Kasumi-1 (cell line): ENCODE results near the gene PINK1.
"Not testable (repeated sequence)": the region's sequence is repeated elsewhere in the genome, so short reads cannot be mapped to it uniquely, and the experiment has no call there.

Experiments used
- DNase-seq, 2 experiments: peaks; one replicate each; lab custom pipeline; 2025; lab: John Stamatoyannopoulos, UW

Gene PINK1

DNA sequence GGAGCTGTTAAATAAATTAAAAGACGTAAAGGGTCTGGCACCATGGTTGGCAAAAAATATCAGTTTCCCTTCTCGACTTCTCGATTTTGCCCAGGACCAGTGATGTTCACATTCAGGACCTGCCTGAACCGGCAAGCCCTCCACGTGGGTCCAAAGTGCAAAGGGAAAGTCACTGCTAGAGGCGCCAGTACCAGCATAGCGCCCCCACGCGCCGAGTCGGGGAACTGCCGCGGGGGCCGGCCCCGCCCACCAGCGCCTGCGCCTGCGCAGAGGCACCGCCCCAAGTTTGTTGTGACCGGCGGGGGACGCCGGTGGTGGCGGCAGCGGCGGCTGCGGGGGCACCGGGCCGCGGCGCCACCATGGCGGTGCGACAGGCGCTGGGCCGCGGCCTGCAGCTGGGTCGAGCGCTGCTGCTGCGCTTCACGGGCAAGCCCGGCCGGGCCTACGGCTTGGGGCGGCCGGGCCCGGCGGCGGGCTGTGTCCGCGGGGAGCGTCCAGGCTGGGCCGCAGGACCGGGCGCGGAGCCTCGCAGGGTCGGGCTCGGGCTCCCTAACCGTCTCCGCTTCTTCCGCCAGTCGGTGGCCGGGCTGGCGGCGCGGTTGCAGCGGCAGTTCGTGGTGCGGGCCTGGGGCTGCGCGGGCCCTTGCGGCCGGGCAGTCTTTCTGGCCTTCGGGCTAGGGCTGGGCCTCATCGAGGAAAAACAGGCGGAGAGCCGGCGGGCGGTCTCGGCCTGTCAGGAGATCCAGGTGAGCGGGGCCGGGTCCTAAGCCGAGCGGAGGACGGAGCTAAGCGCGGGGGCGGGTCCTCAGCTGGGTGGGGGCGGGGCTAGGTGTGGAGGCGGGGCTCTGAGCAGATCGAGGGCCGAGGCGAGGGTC is at the start of gene PINK1:
TSS of gene PINK1 (plus strand) at position 269 of the 875 bp plus-strand sequence. CDS start at position 360, 91 bp downstream.
- DNase-seq, result peak; percentile 77 to 84

GRCh38 chr1:20584890-20585289 is 48.4 kb upstream of the PINK1 start:
- DNase-seq, result no peak

GRCh38 chr1:20586953-20587660 is 46.2 kb upstream of the PINK1 start:
- no peak for DNase-seq

DNA sequence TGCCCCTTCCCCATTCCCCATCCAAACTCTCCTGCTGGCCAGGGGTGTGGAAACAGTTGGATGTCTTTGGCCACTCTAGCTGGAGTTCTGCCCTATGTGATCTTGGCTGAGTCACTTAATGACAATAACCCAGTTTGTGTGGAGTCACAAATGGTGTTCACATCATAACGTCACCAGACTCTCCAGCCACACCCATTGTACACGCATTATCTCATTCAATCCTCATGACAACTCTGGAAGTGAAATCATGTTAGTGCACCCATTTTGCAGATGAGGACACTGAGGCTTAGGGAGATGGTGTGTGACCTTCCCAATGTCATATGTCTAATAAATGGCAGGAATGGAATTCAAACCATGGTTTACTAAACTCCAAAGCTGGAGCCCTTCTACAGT is 45.6 kb upstream of the PINK1 start:
- DNase-seq, result no peak

- DNase-seq, result no peak
Measured at GRCh38 chr1:20588634-20589225, 44.5 kb upstream of the PINK1 start, which contains the start of gene CDA. Gene CDA (plus strand): TSS chr1:20589097. CDS start chr1:20589130, 33 bp downstream.

DNA sequence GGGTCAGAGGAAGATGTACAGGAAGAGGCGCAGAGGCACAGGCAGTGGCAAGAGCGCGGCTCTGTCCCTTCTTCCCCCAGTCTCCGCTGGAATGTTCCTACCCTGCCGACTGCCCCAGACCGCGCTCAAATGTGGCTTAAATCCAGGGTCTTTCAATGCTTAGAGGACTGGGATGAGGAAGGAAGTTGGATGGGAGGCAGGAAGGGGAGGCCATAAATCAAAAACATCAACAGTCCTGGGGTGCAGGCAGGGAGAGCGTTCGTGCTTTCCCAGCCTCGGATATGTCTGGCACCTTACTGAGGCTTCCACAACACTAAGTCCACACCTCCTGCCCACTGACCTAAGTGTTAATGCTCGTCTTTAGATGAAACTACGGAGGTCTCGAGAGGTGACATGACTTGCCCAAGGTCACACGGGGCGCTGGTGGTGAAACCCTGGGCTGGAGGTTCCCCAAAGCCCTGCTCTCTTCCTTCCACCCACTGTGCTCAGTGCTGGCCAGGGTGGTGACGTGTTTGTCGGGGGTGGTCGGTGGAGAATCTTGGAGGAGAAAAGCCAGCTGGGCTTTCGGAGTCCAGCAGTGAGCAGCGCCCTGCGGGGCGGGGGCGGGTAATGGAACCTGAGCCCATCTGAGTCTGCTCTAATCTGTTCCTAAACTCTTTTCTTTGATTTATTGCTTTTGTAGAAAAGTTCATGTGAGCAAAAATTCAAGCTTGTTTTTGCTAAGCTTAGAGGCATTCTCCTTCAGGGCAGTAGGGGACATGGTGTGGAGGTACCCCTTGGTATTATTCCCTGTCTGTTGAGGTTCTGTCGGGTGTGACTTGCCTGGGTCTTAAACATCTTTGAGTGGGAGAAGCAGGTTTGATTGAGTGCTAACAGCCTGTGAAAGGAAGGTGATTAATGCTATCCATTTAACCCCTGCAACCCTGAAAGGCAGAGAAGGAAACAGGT is 43.7 kb upstream of the PINK1 start:
- DNase-seq, result no peak

- no peak for DNase-seq
Measured at GRCh38 chr1:20590306-20590777, 42.9 kb upstream of the PINK1 start.

DNA sequence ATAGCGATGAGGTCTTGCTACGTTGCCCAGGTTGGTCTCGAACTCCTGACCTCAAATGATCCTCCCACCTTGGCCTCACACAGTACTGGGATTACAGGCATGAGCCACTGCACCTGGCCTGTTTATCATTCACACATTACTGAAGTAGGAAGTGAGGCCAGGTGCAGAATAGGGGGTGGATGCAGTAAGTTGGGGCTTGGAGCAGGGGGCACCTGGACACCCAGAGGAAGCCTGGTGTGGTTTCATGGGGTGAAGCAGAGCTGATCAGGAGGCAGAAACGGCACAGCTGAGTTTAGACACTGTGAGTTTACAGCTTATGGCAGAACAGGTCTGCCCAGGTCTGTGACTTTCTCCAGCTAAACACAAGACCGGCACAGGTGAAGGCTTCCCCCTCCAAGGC is 39.5 kb upstream of the PINK1 start:
- DNase-seq, result no peak

GRCh38 chr1:20594746-20595145 is 38.5 kb upstream of the PINK1 start:
- DNase-seq, result no peak

GRCh38 chr1:20596106-20596505 is 37.2 kb upstream of the PINK1 start:
- DNase-seq, result no peak

DNA sequence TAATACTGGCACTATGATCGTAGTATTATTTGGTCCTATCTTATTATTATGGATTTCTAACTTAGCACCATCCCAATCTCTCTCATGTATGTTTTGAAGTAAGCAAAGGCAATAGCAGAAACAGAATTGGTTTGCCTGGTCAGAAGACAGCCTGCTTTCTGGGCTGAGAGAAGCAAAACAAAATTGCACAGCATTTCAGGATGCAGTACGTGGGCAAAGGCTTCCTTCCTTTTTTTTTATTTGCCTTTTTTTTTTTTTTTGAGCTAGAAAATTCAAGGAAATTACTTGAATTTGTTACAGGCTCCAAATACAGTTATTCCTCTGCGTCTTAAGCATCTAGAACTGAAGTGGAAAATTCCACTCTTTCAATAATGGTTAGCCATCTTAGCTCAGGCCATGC is 35.6 kb upstream of the PINK1 start:
- peak; percentile 44 for DNase-seq

DNA sequence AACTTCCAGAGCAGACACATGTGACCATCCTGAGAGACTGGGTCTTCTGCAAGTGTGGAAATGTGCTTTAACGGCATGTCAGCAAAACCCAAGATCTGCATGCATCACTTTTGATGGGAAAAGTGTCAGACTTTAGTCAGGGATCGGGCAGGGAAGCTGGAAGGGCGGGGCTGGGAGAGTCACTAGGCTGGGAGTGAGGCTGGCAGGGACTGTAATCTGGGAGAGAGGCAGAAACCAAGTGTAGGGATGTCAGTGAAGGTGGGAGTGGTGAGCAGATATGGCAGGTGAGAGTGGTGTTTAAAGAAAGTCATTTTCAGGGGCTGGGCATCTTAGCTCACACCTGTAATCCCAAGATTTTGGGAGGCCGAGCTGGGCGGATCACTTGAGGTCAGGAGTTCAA is 33.1 kb upstream of the PINK1 start:
- no peak for DNase-seq

DNA sequence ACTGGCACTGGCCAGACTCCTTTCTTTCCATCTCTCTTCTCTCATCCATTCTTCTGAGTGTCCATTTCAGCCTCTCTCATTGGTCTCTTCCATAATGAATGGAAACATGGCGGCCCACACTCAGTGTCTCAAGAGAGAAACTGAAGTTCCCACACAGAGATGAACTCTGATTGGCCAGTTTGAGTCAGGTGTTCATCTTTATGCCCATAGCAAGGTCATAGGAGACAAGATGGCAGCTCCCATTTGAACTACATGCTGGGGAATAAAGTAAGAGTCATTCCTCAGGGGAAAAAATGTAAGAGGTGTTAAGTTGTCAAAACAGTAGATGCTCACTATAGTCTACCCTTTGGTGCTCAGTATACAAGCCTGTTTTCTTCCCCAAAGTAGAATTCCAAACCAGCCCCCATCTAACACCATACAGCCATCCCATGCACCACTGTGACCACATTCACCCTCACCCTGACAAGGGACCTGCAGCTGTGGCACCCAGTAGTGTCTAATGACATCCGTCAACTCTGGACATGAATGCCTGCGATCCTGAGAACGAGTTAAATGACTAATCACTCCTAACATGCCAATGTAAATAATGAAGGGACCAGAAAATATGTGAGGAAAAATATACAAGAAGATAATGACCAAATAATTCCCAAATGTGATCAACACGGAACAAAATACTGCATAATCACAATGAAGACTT is 32.0 kb upstream of the PINK1 start:
- DNase-seq, result no peak

DNA sequence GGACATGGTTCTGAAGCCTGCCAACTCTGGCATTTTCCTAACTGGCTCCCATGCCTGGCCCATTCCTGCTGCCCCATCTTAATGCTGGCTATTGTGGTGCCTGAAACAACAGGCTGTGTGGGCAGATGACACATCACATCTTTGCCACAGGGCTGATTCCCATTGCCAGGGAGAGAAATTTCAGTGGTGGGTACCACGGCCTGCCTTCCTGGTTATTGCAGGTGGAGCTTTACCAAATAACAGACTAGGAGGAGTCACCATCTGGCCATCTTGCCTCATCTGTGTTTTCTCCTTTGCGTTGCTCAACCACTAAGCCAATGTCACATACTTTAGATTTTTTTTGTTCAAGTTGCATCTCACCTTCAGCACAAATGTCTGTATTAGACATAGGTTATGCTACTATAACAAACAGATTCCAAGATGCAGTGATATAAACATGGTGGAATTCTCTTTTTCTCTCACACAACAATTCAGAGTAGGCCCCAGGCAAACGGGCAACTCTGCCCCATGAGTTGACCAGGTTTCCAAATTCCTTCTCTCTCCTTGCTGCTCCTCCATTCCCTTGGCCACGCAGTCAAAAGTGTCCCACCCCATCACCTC is 30.3 kb upstream of the PINK1 start:
- DNase-seq, result no peak

DNA sequence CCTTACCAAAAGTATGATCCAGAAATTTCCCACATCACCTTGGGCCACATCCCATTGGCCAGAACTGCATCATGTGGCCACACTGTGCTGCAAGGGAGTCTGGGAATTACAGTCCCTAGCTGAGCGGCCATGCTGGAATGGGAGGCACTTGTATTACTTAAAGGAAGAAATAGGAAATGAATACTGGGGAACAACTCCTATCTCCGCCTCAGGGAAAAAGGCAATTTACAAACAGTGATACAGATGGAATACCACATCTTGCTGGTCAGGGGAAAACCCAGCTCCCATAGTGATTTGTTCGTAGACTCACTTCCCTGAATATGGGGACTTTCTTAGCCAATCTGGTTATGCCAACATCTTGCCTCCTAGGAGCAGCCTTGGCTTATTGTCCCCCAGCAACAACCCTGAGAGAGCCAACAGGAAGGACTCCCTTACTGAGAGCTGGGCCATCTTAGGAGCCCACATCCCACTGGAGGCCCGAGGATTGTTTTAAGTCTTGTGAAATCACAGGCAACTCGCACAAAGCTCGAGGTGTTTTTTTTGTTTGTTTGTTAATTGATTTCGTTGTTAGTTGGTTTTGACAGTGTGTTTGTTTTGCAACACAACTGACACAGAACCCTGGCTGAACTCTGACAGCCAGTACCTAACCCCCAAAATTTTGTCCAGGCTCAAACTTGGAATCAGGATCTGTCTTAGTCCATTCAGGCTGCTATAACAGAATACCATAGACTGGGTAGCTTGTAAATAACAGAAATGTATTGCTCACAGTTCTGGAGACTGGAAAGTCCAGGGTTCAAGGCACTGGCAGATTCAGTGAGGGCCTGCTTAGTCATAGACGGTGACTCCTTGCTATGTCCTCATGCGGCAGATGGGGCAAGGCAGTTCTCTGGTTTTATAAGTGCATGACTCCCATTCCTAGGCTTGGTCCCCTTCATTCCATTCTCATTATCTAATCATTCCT is 29.5 kb upstream of the PINK1 start:
- no peak for DNase-seq

DNA sequence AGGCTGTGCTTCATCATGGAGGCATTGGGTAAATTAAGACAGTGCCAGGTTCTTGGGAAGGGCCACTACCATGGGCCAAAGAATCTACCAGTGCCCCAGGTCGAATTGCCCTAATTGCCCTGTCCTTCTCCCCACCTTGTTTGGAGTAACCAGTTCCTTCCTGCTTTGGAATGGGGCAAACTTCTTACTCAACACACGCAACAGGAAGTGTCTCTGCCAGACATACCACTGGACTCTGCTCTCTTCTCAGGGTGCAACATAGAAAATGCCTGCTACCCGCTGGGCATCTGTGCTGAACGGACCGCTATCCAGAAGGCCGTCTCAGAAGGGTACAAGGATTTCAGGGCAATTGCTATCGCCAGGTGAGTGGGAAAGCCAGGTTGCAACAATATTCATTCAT is 28.6 kb upstream of the PINK1 start:
- no peak for DNase-seq

GRCh38 chr1:20606801-20607570 is 26.3 kb upstream of the PINK1 start:
- DNase-seq, result not testable (repeated sequence)

DNA sequence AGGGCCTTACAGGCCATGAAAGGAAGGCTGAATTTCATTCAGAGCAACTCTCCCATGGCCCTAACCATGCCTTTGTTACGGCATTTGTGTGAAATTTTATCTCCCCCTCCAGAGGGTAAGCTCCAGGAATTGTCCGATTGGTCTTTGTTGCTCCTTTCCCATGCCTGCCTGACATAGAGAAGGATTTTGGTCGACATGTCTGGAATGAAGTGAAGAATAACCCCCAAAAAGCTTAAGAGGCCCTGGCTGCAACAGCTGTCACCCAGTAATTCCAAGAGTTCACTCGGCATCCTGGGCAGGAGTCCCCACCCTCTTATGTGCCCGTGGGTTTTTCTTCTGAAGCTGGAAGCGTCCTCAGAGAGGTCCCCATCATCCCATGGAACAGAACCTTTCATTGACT is 23.7 kb upstream of the PINK1 start:
- DNase-seq, result no peak

GRCh38 chr1:20610970-20611369 is 22.3 kb upstream of the PINK1 start:
- DNase-seq, result no peak
